Mammary epithelial cell (primary cell): ENCODE results near the gene PEMT.

Experiments used
- CTCF ChIP-seq, 2 donors: IDR thresholded peaks in 1 of 2; conservative IDR thresholded peaks in 1 of 2; 2 replicates each; pipeline ENCODE4 v1.5.1; 2011 to 2012; ENCODE audit warnings: inconsistent platforms in 2 of 2, low read length in 2 of 2, mild to moderate bottlenecking in 2 of 2, control low read depth in 1 of 2, low read depth in 1 of 2; ENCODE audit not compliant: insufficient read depth in 1 of 2; ENCODE audit errors: extremely low read depth in 1 of 2
- EZH2 ChIP-seq: IDR thresholded peaks from 2 replicates; pipeline ENCODE4 v1.6.1; 2012; ENCODE audit warnings: low read length, inconsistent platforms, borderline replicate concordance

GRCh38 chr17:17514361-17514992, 77.0 kb downstream of the PEMT start:
- TF ChIP-seq CTCF (conservative IDR thresholded peaks at IDR 0.05 in 1 of 2, IDR thresholded peaks at IDR 0.05 in 1 of 2; ENCODE audit: extremely low read depth in 1 of 2, insufficient read depth in 1 of 2, low read depth in 1 of 2, low read length in 2 of 2) (no peak), EZH2 (no peak)
